ENCODE measurements around the gene TBX20.
"Not testable (repeated sequence)": the region's sequence is repeated elsewhere in the genome, so short reads cannot be mapped to it uniquely, and the experiment has no call there.

The TBX20 gene

GRCh38 chr7:35216033-35216432, 37.9 kb downstream of the TBX20 start:
- H3K36me3 ChIP-seq (ENCODE audit: control insufficient read depth in 2 of 2, insufficient read depth in 2 of 2, low read length in 2 of 2); H3K27me3 ChIP-seq (ENCODE audit: control insufficient read depth in 1 of 2, insufficient read depth in 2 of 2, low read length in 2 of 2); H3K27ac ChIP-seq (ENCODE audit: low read length); H3K4me1 ChIP-seq (ENCODE audit: control insufficient read depth, insufficient read depth, low read length); H3K9me3 ChIP-seq (ENCODE audit: control insufficient read depth in 2 of 2, low read length in 2 of 2); H3K4me3 ChIP-seq (ENCODE audit: low read length in 2 of 2); H3K9ac ChIP-seq (ENCODE audit: low read length in 2 of 2): not testable (repeated sequence)

DNA sequence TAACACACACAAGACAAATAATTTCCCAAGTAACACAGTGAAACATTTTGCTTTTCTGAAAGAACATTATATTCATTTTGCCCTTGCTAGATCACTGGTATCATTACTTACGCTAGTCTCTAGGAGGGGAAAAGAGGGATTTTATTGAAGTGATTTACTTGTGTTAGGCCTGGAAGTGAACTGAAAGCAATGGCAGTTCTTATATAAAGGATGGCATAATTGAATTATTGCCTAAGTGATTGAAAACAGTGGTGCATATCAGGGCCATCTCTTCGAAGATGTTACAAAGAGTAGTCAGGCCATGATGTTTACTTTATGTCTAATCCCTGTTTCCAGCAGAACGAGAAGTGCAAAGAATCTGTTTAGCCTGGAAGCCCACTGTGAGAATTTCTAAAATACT, 38.8 kb downstream of the TBX20 start:
- not testable (repeated sequence) for H3K4me3 ChIP-seq (ENCODE audit: low read length in 2 of 2); H3K9ac ChIP-seq (ENCODE audit: low read length in 2 of 2); H3K36me3 ChIP-seq (ENCODE audit: control insufficient read depth in 2 of 2, insufficient read depth in 2 of 2, low read length in 2 of 2); H3K4me1 ChIP-seq (ENCODE audit: control insufficient read depth, insufficient read depth, low read length); H3K27ac ChIP-seq (ENCODE audit: low read length); H3K27me3 ChIP-seq (ENCODE audit: control insufficient read depth in 1 of 2, insufficient read depth in 2 of 2, low read length in 2 of 2); H3K9me3 ChIP-seq (ENCODE audit: control insufficient read depth in 2 of 2, low read length in 2 of 2)

GRCh38 chr7:35206924-35207323, 47.0 kb downstream of the TBX20 start:
- H3K27me3 ChIP-seq (ENCODE audit: control insufficient read depth in 1 of 2, insufficient read depth in 2 of 2, low read length in 2 of 2); H3K36me3 ChIP-seq (ENCODE audit: control insufficient read depth in 2 of 2, insufficient read depth in 2 of 2, low read length in 2 of 2); H3K4me3 ChIP-seq (ENCODE audit: low read length in 2 of 2); H3K4me1 ChIP-seq (ENCODE audit: control insufficient read depth, insufficient read depth, low read length); H3K27ac ChIP-seq (ENCODE audit: low read length); H3K9ac ChIP-seq (ENCODE audit: low read length in 2 of 2); H3K9me3 ChIP-seq (ENCODE audit: control insufficient read depth in 2 of 2, low read length in 2 of 2): not testable (repeated sequence)

GRCh38 chr7:35204850-35205249, 49.0 kb downstream of the TBX20 start:
- H3K9me3 ChIP-seq (ENCODE audit: control insufficient read depth in 2 of 2, low read length in 2 of 2); H3K4me1 ChIP-seq (ENCODE audit: control insufficient read depth, insufficient read depth, low read length); H3K27me3 ChIP-seq (ENCODE audit: control insufficient read depth in 1 of 2, insufficient read depth in 2 of 2, low read length in 2 of 2); H3K9ac ChIP-seq (ENCODE audit: low read length in 2 of 2); H3K4me3 ChIP-seq (ENCODE audit: low read length in 2 of 2); H3K36me3 ChIP-seq (ENCODE audit: control insufficient read depth in 2 of 2, insufficient read depth in 2 of 2, low read length in 2 of 2); H3K27ac ChIP-seq (ENCODE audit: low read length): not testable (repeated sequence)

DNA sequence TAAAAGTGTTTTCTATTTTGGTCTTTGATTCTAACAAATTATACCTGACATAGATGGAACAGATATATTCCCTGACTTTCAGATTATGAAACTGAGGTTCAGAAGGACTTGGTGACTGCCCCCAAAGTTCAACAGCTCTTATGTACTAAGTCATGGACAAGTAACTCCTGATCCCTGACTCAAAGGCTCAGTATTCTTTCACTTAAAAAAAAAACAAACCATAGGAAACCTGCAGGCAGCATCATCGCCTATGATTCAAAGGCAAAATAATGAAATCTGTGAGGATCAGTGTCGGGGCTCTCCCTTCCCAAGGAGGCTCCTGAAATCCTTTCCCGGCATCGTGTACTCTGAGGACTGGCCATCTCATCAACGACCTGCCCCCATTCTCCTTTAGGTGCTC, 49.9 kb downstream of the TBX20 start:
- H3K36me3 ChIP-seq (ENCODE audit: control insufficient read depth in 2 of 2, insufficient read depth in 2 of 2, low read length in 2 of 2): not testable (repeated sequence)

DNA sequence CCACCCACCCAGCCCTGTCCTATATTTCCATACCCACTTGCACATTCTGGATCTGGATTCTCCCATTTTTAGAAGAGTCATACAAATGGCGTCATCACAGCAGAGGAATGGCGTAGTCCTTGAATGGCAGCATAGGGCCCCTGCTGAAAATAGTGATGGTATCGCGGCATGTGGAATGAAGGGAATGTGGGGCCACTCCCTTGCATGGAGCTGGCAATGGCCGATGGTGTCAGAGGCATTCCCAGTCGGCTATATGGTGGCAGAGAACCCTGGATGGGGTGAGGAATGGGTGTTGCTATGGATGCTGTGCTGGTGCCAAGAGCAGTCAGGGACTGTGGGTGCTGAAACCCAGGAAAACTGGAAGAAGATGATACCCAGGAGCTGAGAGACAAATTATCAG, 51.5 kb downstream of the TBX20 start:
- H3K4me3 ChIP-seq (ENCODE audit: low read length in 2 of 2); H3K27ac ChIP-seq (ENCODE audit: low read length); H3K9ac ChIP-seq (ENCODE audit: low read length in 2 of 2); H3K36me3 ChIP-seq (ENCODE audit: control insufficient read depth in 2 of 2, insufficient read depth in 2 of 2, low read length in 2 of 2); H3K27me3 ChIP-seq (ENCODE audit: control insufficient read depth in 1 of 2, insufficient read depth in 2 of 2, low read length in 2 of 2); H3K9me3 ChIP-seq (ENCODE audit: control insufficient read depth in 2 of 2, low read length in 2 of 2); H3K4me1 ChIP-seq (ENCODE audit: control insufficient read depth, insufficient read depth, low read length): not testable (repeated sequence)

More for the DNA sequence above, 49.9 kb downstream of the TBX20 start:
- H3K9ac ChIP-seq (ENCODE audit: low read length in 2 of 2); H3K4me1 ChIP-seq (ENCODE audit: control insufficient read depth, insufficient read depth, low read length); H3K27ac ChIP-seq (ENCODE audit: low read length); H3K4me3 ChIP-seq (ENCODE audit: low read length in 2 of 2); H3K27me3 ChIP-seq (ENCODE audit: control insufficient read depth in 1 of 2, insufficient read depth in 2 of 2, low read length in 2 of 2); H3K9me3 ChIP-seq (ENCODE audit: control insufficient read depth in 2 of 2, low read length in 2 of 2): not testable (repeated sequence)

GRCh38 chr7:35200170-35200569, 53.7 kb downstream of the TBX20 start:
- H3K9me3 ChIP-seq (ENCODE audit: control insufficient read depth in 2 of 2, low read length in 2 of 2); H3K27me3 ChIP-seq (ENCODE audit: control insufficient read depth in 1 of 2, insufficient read depth in 2 of 2, low read length in 2 of 2); H3K4me1 ChIP-seq (ENCODE audit: control insufficient read depth, insufficient read depth, low read length); H3K4me3 ChIP-seq (ENCODE audit: low read length in 2 of 2); H3K36me3 ChIP-seq (ENCODE audit: control insufficient read depth in 2 of 2, insufficient read depth in 2 of 2, low read length in 2 of 2); H3K9ac ChIP-seq (ENCODE audit: low read length in 2 of 2); H3K27ac ChIP-seq (ENCODE audit: low read length): not testable (repeated sequence)

GRCh38 chr7:35198370-35199140, 55.3 kb downstream of the TBX20 start:
- not testable (repeated sequence) for H3K9ac ChIP-seq (ENCODE audit: low read length in 2 of 2); H3K4me1 ChIP-seq (ENCODE audit: control insufficient read depth, insufficient read depth, low read length); H3K36me3 ChIP-seq (ENCODE audit: control insufficient read depth in 2 of 2, insufficient read depth in 2 of 2, low read length in 2 of 2); H3K27ac ChIP-seq (ENCODE audit: low read length); H3K9me3 ChIP-seq (ENCODE audit: control insufficient read depth in 2 of 2, low read length in 2 of 2); H3K27me3 ChIP-seq (ENCODE audit: control insufficient read depth in 1 of 2, insufficient read depth in 2 of 2, low read length in 2 of 2); H3K4me3 ChIP-seq (ENCODE audit: low read length in 2 of 2)

DNA sequence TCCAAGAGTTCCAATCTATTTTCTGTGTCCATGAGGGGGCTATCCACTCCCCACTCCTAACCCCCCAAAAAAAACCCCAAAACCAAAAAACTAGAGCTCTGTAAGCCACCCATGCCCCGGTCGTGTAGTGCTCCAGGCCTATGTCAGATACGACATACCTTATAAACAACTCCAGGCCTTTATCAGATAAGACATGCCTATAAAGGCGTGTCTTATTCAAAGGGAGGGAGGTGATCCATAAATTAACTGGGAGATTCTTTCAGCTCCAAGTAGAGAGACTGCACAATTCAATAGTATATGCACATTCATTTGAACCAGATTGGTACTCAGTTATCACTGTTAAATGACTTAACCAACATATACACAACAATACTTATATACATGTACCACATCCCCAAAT, 62.3 kb downstream of the TBX20 start:
- H3K9ac ChIP-seq (ENCODE audit: low read length in 2 of 2); H3K27ac ChIP-seq (ENCODE audit: low read length); H3K9me3 ChIP-seq (ENCODE audit: control insufficient read depth in 2 of 2, low read length in 2 of 2); H3K4me1 ChIP-seq (ENCODE audit: control insufficient read depth, insufficient read depth, low read length); H3K36me3 ChIP-seq (ENCODE audit: control insufficient read depth in 2 of 2, insufficient read depth in 2 of 2, low read length in 2 of 2); H3K4me3 ChIP-seq (ENCODE audit: low read length in 2 of 2); H3K27me3 ChIP-seq (ENCODE audit: control insufficient read depth in 1 of 2, insufficient read depth in 2 of 2, low read length in 2 of 2): not testable (repeated sequence)

GRCh38 chr7:35190146-35190773, 63.6 kb downstream of the TBX20 start:
- H3K36me3 ChIP-seq (ENCODE audit: control insufficient read depth in 2 of 2, insufficient read depth in 2 of 2, low read length in 2 of 2); H3K4me3 ChIP-seq (ENCODE audit: low read length in 2 of 2); H3K9ac ChIP-seq (ENCODE audit: low read length in 2 of 2); H3K27ac ChIP-seq (ENCODE audit: low read length); H3K27me3 ChIP-seq (ENCODE audit: control insufficient read depth in 1 of 2, insufficient read depth in 2 of 2, low read length in 2 of 2); H3K9me3 ChIP-seq (ENCODE audit: control insufficient read depth in 2 of 2, low read length in 2 of 2): not testable (repeated sequence)
- H3K4me1 ChIP-seq (ENCODE audit: control insufficient read depth, insufficient read depth, low read length): peaks cover 14% of the 10 kb centered on the region

DNA sequence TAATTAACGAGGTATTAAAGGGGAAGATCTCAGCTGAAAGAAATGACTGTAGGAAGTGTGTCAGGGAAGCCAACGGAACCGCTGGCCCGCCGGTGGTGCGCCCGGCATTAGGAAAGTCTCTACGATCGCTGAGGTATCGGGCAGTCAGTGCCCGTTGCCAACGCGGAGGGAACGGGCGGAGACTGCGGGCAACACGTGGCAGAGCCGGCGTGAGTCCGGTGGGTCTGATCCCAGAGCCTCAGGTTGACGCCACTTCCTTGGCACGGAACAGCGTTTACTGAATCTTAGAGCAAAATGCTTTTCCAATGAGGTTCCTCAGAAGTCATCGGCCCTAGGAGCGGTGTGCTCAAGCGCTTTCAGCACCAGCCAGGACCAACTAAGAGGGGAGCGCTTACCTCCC, 67.1 kb downstream of the TBX20 start:
- peak overlapping the region; percentile 50 to 71 for H3K4me3 ChIP-seq (ENCODE audit: low read length in 2 of 2)
- not testable (repeated sequence) for H3K27ac ChIP-seq (ENCODE audit: low read length); H3K27me3 ChIP-seq (ENCODE audit: control insufficient read depth in 1 of 2, insufficient read depth in 2 of 2, low read length in 2 of 2); H3K9me3 ChIP-seq (ENCODE audit: control insufficient read depth in 2 of 2, low read length in 2 of 2); H3K36me3 ChIP-seq (ENCODE audit: control insufficient read depth in 2 of 2, insufficient read depth in 2 of 2, low read length in 2 of 2); H3K9ac ChIP-seq (ENCODE audit: low read length in 2 of 2)
- peaks cover 14% of the 10 kb centered on the region for H3K4me1 ChIP-seq (ENCODE audit: control insufficient read depth, insufficient read depth, low read length)
